GM12873 (cell line): ENCODE measurements around the gene LRRC27.

Source experiments
- CTCF ChIP-seq: IDR thresholded peaks from 2 replicates; pipeline ENCODE4 v1.5.1; 2012; ENCODE audit warnings: low read depth, mild to moderate bottlenecking, moderate library complexity, low read length, control low read depth; ENCODE audit not compliant: insufficient read depth; ENCODE audit errors: missing control alignments

LRRC27 gene

GRCh38 chr10:132382231-132382922 lies 50.4 kb downstream of the LRRC27 start:
- TF ChIP-seq CTCF, result no peak

GRCh38 chr10:132383101-132383500 lies 51.1 kb downstream of the LRRC27 start:
- TF ChIP-seq CTCF, result no peak

GRCh38 chr10:132383751-132384196 lies 51.8 kb downstream of the LRRC27 start:
- no peak for TF ChIP-seq CTCF

GRCh38 chr10:132384618-132385388 lies 52.8 kb downstream of the LRRC27 start:
- TF ChIP-seq CTCF, result no peak

GRCh38 chr10:132385389-132385667 lies 53.3 kb downstream of the LRRC27 start:
- no peak for TF ChIP-seq CTCF

GRCh38 chr10:132385721-132386418 lies 53.9 kb downstream of the LRRC27 start:
- TF ChIP-seq CTCF, result no peak

GRCh38 chr10:132386419-132386831 lies 54.4 kb downstream of the LRRC27 start:
- TF ChIP-seq CTCF, result no peak
